Small intestine (tissue), 7 donors: Measurements from ENCODE around the gene CCT3. TPM values are rescaled to one million over a fixed set of nuclear protein-coding genes. Genes with fewer than 3 reads are reported as not detected.

ENCODE experiments used
- DNase-seq, 2 donors: peaks; one replicate each; pipeline versions ENCODE4 v3.0.0 to v3.0.0-alpha.2; 2013
- FAIRE-seq: peaks from 2 replicates; lab custom pipeline; 2012; peaks lifted over from hg19 to GRCh38; lab: Jason Lieb, UNC
- H3K27ac ChIP-seq, 3 donors: one replicate each; pipeline ENCODE4 v1.5.1; 2013; ENCODE audit warnings: low read length in 2 of 3, mild to moderate bottlenecking in 2 of 3, control low read depth in 1 of 3, inconsistent platforms in 1 of 3, low read depth in 1 of 3, moderate library complexity in 1 of 3
- H3K27me3 ChIP-seq, 3 donors: one replicate each; pipeline ENCODE4 v1.6.1; 2013; ENCODE audit warnings: low read length in 3 of 3, inconsistent platforms in 1 of 3; ENCODE audit not compliant: control insufficient read depth in 3 of 3, insufficient read depth in 3 of 3
- H3K36me3 ChIP-seq, 3 donors: one replicate each; pipeline ENCODE4 v1.6.1; 2013; ENCODE audit warnings: low read length in 3 of 3, inconsistent platforms in 1 of 3, low read depth in 1 of 3, mild to moderate bottlenecking in 1 of 3, moderate library complexity in 1 of 3; ENCODE audit not compliant: control insufficient read depth in 3 of 3, insufficient read depth in 2 of 3
- H3K4me1 ChIP-seq, 3 donors: one replicate each; pipeline ENCODE4 v1.6.1; 2013; ENCODE audit warnings: low read length in 2 of 3, inconsistent platforms in 1 of 3, low read depth in 1 of 3, mild to moderate bottlenecking in 1 of 3, moderate library complexity in 1 of 3; ENCODE audit not compliant: control insufficient read depth in 3 of 3, insufficient read depth in 2 of 3
- H3K4me3 ChIP-seq, 3 donors: one replicate each; pipeline ENCODE4 v1.5.1; 2013; ENCODE audit warnings: low read length in 3 of 3, control low read depth in 1 of 3, inconsistent platforms in 1 of 3, low read depth in 1 of 3, mild to moderate bottlenecking in 1 of 3, moderate library complexity in 1 of 3
- H3K9me3 ChIP-seq, 2 donors: one replicate each; pipeline ENCODE4 v1.6.1; 2013; ENCODE audit warnings: low read depth in 1 of 2, low read length in 1 of 2; ENCODE audit not compliant: control insufficient read depth in 2 of 2, insufficient read depth in 1 of 2
- WGBS, 3 donors: extraction: QIAGEN DNeasy Blood & Tissue Kit; methylation state at CpG; one replicate each; pipeline ENCODE4 v1.1.7; 2013; 5-methylcytosine and 5-hydroxymethylcytosine counted together
- polyA plus RNA-seq, 4 donors: library from polyadenylated mRNA; stranded (reverse) in 3 of 4; unstranded in 1 of 4; fragments of 200-250 nt in 3 of 4; fragments of 120-200 nt in 1 of 4; gene quantifications; one replicate each; pipeline versions ENCODE4 v1.2.1 to v1.2.3, GENCODE V29; 2013
- donor health status: healthy with polysubstance abuse.
- donor health status: control.
- donor health status: control.
- donor health status: Bipolar disorder and iron deficiency.
- donor health status: healthy.

Gene CCT3
- polyA plus RNA-seq, 4 donors = 113 to 187 (median 155) TPM

GRCh38 chr1:156384007-156384406, 45.9 kb upstream of the CCT3 start:
- Histone ChIP-seq H3K4me3 (no peak overlapping the region), H3K27me3 (peaks cover 0 to 30% (median 10%) of the 10 kb centered on the region in 3 donors), H3K4me1 (peaks cover 0 to 18% (median 0%) of the 10 kb centered on the region in 3 donors), H3K9me3 (no peaks in the 10 kb centered on the region), H3K27ac (no peak overlapping the region), H3K36me3 (peaks cover 0 to 31% (median 0%) of the 10 kb centered on the region in 3 donors)
- no peak for DNase-seq
- FAIRE-seq = no peak
- WGBS, 3 donors = 67 to 78% (median 69%) methylated on average over 3 of the region's 3 CpGs

- peak; percentile 56 to 64 for DNase-seq
- Histone ChIP-seq H3K36me3 (peaks cover 0 to 38% (median 0%) of the 10 kb centered on the region in 3 donors), H3K27ac (no peak overlapping the region), H3K4me1 (peaks cover 0 to 21% (median 4%) of the 10 kb centered on the region in 3 donors), H3K4me3 (no peak overlapping the region), H3K9me3 (no peaks in the 10 kb centered on the region), H3K27me3 (peaks cover 0 to 21% (median 8%) of the 10 kb centered on the region in 3 donors)
- FAIRE-seq = no peak
- 44 to 48% (median 45%) methylated on average over 6 to 9 of the region's 9 CpGs for WGBS, 3 donors
Observed at GRCh38 chr1:156383023-156383422, 44.9 kb upstream of the CCT3 start.

- Histone ChIP-seq H3K4me1 (peaks cover 0 to 17% (median 4%) of the 10 kb centered on the region in 3 donors), H3K27ac (no peak overlapping the region), H3K36me3 (peaks cover 0 to 41% (median 0%) of the 10 kb centered on the region in 3 donors), H3K9me3 (no peaks in the 10 kb centered on the region), H3K4me3 (no peak overlapping the region), H3K27me3 (peaks cover 0 to 16% (median 3%) of the 10 kb centered on the region in 3 donors)
- WGBS, 3 donors = 67 to 69% (median 69%) methylated on average over 7 of the region's 7 CpGs
- DNase-seq (no peak), FAIRE-seq (no peak)
Observed at GRCh38 chr1:156382561-156382960, 44.5 kb upstream of the CCT3 start.

DNA sequence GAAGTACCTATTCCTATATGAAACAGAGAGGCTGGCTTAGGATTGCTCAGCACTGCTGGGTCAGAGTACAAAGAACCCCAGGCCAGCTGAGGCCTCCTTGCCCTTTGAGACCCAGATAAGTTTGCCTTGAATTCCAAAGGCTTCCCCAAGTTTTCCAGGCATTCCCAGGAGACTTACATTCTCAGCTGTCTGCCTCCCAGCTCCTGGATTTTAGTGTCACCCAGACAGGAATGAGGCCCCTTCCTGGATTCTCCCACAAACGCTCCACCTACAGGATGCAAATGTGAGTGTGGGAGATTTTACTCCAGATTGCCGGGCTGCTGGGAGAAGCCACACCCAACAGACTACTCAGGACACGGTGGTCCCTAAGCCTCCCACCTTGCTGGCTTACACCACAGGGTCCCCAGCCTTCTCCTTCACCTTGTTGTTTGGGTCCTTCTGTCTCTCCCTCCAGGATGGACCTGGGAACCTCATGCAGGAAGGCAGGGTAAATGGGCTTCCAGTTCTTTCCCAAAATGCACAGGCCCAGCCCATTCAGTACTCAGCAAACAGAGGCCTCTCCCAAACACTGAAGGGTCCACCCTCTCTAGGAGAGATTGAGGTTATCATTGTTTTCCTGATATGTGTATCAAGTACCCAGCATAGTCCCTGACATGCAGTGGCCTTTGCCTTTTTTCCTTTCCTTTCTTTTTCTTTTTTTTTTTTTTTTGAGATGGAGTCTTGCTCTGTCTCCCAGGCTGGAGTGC, 41.5 kb upstream of the CCT3 start:
- Histone ChIP-seq H3K4me3 (no peak overlapping the region), H3K4me1 (peaks cover 0 to 40% (median 4%) of the 10 kb centered on the region in 3 donors), H3K27me3 (no peaks in the 10 kb centered on the region), H3K27ac (peak overlapping the region in 1 of 3 donors; percentile 62), H3K9me3 (no peaks in the 10 kb centered on the region), H3K36me3 (peaks cover 0 to 45% (median 0%) of the 10 kb centered on the region in 3 donors)
- DNase-seq (peak; percentile 75 to 81), FAIRE-seq (no peak)
- WGBS, 3 donors = 11 to 42% (median 15%) methylated on average over 3 of the region's 3 CpGs

DNA sequence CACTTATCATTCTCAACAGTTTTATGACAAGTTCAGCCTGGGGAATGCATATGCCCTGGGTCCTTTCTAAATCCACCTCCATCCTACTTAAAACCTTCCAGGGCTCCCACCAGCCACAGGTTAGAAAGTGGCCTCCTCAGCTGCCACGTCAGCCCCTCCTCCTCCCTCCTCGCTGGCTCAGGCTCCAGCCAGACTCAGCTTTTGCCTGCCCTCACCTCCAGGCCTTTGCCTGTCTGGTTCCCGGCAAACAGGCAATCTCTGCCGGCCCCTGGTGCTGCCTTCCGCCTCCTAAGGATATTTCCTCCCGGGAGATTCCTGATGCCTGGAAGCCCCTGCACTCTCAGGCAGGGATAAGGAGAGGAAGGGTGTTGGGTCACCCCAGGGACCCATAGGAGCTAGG, 40.5 kb upstream of the CCT3 start:
- DNase-seq = no peak
- peak overlapping the region in 1 of 3 donors; percentile 61 for H3K27ac ChIP-seq
- H3K4me1 ChIP-seq = peaks cover 0 to 45% (median 4%) of the 10 kb centered on the region in 3 donors
- peaks cover 0 to 43% (median 0%) of the 10 kb centered on the region in 3 donors for H3K36me3 ChIP-seq
- no peak for FAIRE-seq
- WGBS, 3 donors = 66 to 89% (median 80%) methylated on average over 6 of the region's 6 CpGs
- H3K4me3 ChIP-seq = no peak overlapping the region
- H3K9me3 ChIP-seq = no peaks in the 10 kb centered on the region
- H3K27me3 ChIP-seq = no peaks in the 10 kb centered on the region

- WGBS, 3 donors = 79 to 83% (median 80%) methylated on average over 19 to 20 of the region's 20 CpGs
- Histone ChIP-seq H3K4me3 (no peak overlapping the region), H3K36me3 (peaks cover 0 to 36% (median 0%) of the 10 kb centered on the region in 3 donors), H3K4me1 (peaks cover 0 to 53% (median 4%) of the 10 kb centered on the region in 3 donors), H3K9me3 (no peaks in the 10 kb centered on the region), H3K27ac (no peak overlapping the region), H3K27me3 (no peaks in the 10 kb centered on the region)
- FAIRE-seq = no peak
- no peak for DNase-seq
Observed at GRCh38 chr1:156376958-156377919, 39.1 kb upstream of the CCT3 start.

DNA sequence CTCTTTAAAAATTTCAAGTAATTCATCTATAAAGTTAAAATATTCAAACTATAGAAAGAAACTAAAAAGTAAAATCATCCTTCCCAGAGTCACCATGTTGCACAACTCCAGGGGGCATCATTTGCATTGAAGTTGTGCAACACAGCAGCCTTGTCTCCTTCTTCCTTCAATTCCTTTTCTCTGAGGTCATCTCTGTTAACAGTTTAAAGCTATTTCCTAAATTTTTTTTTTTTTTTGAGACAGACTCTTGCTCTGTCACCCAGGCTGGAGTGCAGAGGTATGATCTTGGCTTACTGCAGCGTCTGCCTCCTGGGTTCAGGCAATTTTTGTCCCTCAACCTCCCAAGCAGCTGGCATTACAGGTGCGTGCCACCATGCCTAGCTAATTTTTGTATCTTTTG, 38.1 kb upstream of the CCT3 start:
- H3K4me1 ChIP-seq = peaks cover 0 to 63% (median 4%) of the 10 kb centered on the region in 3 donors
- H3K4me3 ChIP-seq = no peak overlapping the region
- H3K36me3 ChIP-seq = peaks cover 0 to 27% (median 0%) of the 10 kb centered on the region in 3 donors
- 86 to 91% (median 91%) methylated on average over 2 of the region's 2 CpGs for WGBS, 3 donors
- DNase-seq (no peak), FAIRE-seq (no peak)
- peaks cover 0 to 2% (median 0%) of the 10 kb centered on the region in 3 donors for H3K27me3 ChIP-seq
- H3K27ac ChIP-seq = no peak overlapping the region
- no peaks in the 10 kb centered on the region for H3K9me3 ChIP-seq

GRCh38 chr1:156373546-156373945, 35.5 kb upstream of the CCT3 start:
- H3K27me3 ChIP-seq = peaks cover 0 to 2% (median 0%) of the 10 kb centered on the region in 3 donors
- H3K27ac ChIP-seq = no peak overlapping the region
- DNase-seq (no peak), FAIRE-seq (no peak)
- peaks cover 0 to 60% (median 1%) of the 10 kb centered on the region in 3 donors for H3K4me1 ChIP-seq
- H3K9me3 ChIP-seq = no peaks in the 10 kb centered on the region
- no peak overlapping the region for H3K4me3 ChIP-seq
- H3K36me3 ChIP-seq = peaks cover 0 to 24% (median 0%) of the 10 kb centered on the region in 3 donors
